Measurements from ENCODE around the gene LAMB4.

- no peak for TF ChIP-seq CTCF (IDR thresholded peaks at IDR 0.05)
- TF ChIP-seq EZH2 (IDR thresholded peaks at IDR 0.05; ENCODE audit: borderline replicate concordance, insufficient read depth, low read depth, low read length, poor library complexity, severe bottlenecking): no peak
Observed at GRCh38 chr7:108046952-108047506, 83.1 kb downstream of the LAMB4 start.
